Measurements from ENCODE around the gene RPN2.

The RPN2 gene

GRCh38 chr20:37185686-37186085, 6.6 kb downstream of the RPN2 start:
- DNase-seq (ENCODE audit: low spot score): no peak

GRCh38 chr20:37188787-37189186, 9.7 kb downstream of the RPN2 start:
- no peak for DNase-seq (ENCODE audit: low spot score)

GRCh38 chr20:37189416-37190016, 10.4 kb downstream of the RPN2 start:
- DNase-seq (ENCODE audit: low spot score): no peak

GRCh38 chr20:37190354-37191112, 11.4 kb downstream of the RPN2 start:
- DNase-seq (ENCODE audit: low spot score): no peak

GRCh38 chr20:37192137-37192854, 13.2 kb downstream of the RPN2 start:
- peak; percentile 87 for DNase-seq (ENCODE audit: low spot score)

GRCh38 chr20:37193226-37193625, 14.1 kb downstream of the RPN2 start:
- DNase-seq (ENCODE audit: low spot score): no peak

- no peak for DNase-seq (ENCODE audit: low spot score)
Observed at GRCh38 chr20:37193821-37194220, 14.7 kb downstream of the RPN2 start.

- DNase-seq (ENCODE audit: low spot score): no peak
Observed at GRCh38 chr20:37194621-37195417, 15.7 kb downstream of the RPN2 start.

GRCh38 chr20:37198932-37199660, 20.0 kb downstream of the RPN2 start:
- DNase-seq (ENCODE audit: low spot score): no peak

- no peak for DNase-seq (ENCODE audit: low spot score)
Observed at GRCh38 chr20:37200376-37200775, 21.2 kb downstream of the RPN2 start.

- no peak for DNase-seq (ENCODE audit: low spot score)
Observed at GRCh38 chr20:37200926-37201826, 22.0 kb downstream of the RPN2 start.

- no peak for DNase-seq (ENCODE audit: low spot score)
Observed at GRCh38 chr20:37201827-37202162, 22.7 kb downstream of the RPN2 start.

- peak; percentile 54 for DNase-seq (ENCODE audit: low spot score)
Observed at GRCh38 chr20:37202267-37202943, 23.3 kb downstream of the RPN2 start.

GRCh38 chr20:37204056-37204455, 24.9 kb downstream of the RPN2 start:
- no peak for DNase-seq (ENCODE audit: low spot score)

GRCh38 chr20:37205130-37205529, 26.0 kb downstream of the RPN2 start:
- no peak for DNase-seq (ENCODE audit: low spot score)

GRCh38 chr20:37205794-37206193, 26.7 kb downstream of the RPN2 start:
- no peak for DNase-seq (ENCODE audit: low spot score)

GRCh38 chr20:37207171-37207570, 28.0 kb downstream of the RPN2 start:
- no peak for DNase-seq (ENCODE audit: low spot score)

GRCh38 chr20:37209193-37209592, 30.1 kb downstream of the RPN2 start:
- no peak for DNase-seq (ENCODE audit: low spot score)

- no peak for DNase-seq (ENCODE audit: low spot score)
Observed at GRCh38 chr20:37209661-37210314, 30.7 kb downstream of the RPN2 start.

- no peak for DNase-seq (ENCODE audit: low spot score)
Observed at GRCh38 chr20:37218441-37218840, 39.3 kb downstream of the RPN2 start.
